ENCODE results near the gene ATXN1L.
"Not testable (repeated sequence)": the region's sequence is repeated elsewhere in the genome, so short reads cannot be mapped to it uniquely, and the experiment has no call there.

Gene ATXN1L

GRCh38 chr16:71895679-71896365 lies 50.0 kb downstream of the ATXN1L start:
- TF ChIP-seq, protein P1, sequence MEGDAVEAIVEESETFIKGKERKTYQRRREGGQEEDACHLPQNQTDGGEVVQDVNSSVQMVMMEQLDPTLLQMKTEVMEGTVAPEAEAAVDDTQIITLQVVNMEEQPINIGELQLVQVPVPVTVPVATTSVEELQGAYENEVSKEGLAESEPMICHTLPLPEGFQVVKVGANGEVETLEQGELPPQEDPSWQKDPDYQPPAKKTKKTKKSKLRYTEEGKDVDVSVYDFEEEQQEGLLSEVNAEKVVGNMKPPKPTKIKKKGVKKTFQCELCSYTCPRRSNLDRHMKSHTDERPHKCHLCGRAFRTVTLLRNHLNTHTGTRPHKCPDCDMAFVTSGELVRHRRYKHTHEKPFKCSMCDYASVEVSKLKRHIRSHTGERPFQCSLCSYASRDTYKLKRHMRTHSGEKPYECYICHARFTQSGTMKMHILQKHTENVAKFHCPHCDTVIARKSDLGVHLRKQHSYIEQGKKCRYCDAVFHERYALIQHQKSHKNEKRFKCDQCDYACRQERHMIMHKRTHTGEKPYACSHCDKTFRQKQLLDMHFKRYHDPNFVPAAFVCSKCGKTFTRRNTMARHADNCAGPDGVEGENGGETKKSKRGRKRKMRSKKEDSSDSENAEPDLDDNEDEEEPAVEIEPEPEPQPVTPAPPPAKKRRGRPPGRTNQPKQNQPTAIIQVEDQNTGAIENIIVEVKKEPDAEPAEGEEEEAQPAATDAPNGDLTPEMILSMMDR (IDR thresholded peaks at IDR 0.05; ENCODE audit: control extremely low read depth, extremely low read depth, low read depth, missing control alignments), result no peak
- DNase-seq (ENCODE audit: extremely low spot score), result peak; percentile 38
- ChIA-PET POLR2A (interaction anchor here (0.7 kb wide), 1 partner anchor 11 kb away, joined by 3 read pairs; no protein-coding TSS in a partner anchor), CTCF (interaction anchor here (1.6 to 7.9 kb wide), 2 partner anchors 10 to 12 kb away, joined by 3 to 76 read pairs; partner anchors contain the start of gene ZNF821)

- CTCF ChIA-PET, result interaction anchor here (1.2 to 7.9 kb wide), 4 partner anchors 9 to 285 kb away, joined by 3 to 76 read pairs (median 8); partner anchors contain the start of gene ZNF821
- TF ChIP-seq, protein P1 (IDR thresholded peaks at IDR 0.05; ENCODE audit: control extremely low read depth, extremely low read depth, low read depth, missing control alignments), result no peak
- DNase-seq (ENCODE audit: extremely low spot score), result no peak
- POLR2A ChIA-PET, result interaction anchor here (0.6 to 0.7 kb wide), 3 partner anchors 12 to 1096 kb away, joined by 3 to 4 read pairs (median 4); no protein-coding TSS in a partner anchor
Observed at GRCh38 chr16:71896764-71897368, 51.1 kb downstream of the ATXN1L start.

GRCh38 chr16:71899171-71899570 lies 53.4 kb downstream of the ATXN1L start:
- TF ChIP-seq, protein P1 (IDR thresholded peaks at IDR 0.05; ENCODE audit: control extremely low read depth, extremely low read depth, low read depth, missing control alignments), result no peak
- ChIA-PET POLR2A (interaction anchor here (0.7 to 1.2 kb wide), 2 partner anchors 17 to 28 kb away, joined by 4 to 5 read pairs; no protein-coding TSS in a partner anchor), CTCF (interaction anchor here (1.2 to 7.7 kb wide), 3 partner anchors 10 to 19 kb away, joined by 3 to 58 read pairs (median 14); partner anchors contain the start of gene ZNF821)
- DNase-seq (ENCODE audit: extremely low spot score), result no peak

- TF ChIP-seq, protein P1 (IDR thresholded peaks at IDR 0.05; ENCODE audit: control extremely low read depth, extremely low read depth, low read depth, missing control alignments), result no peak
- ChIA-PET POLR2A (no interaction called here), CTCF (interaction anchor here (1.0 to 7.7 kb wide), 8 partner anchors 10 to 59 kb away, joined by 3 to 58 read pairs (median 4); partner anchors contain the start of gene ZNF821)
- no peak for DNase-seq (ENCODE audit: extremely low spot score)
Observed at GRCh38 chr16:71902656-71903365, 57.0 kb downstream of the ATXN1L start.

- CTCF ChIA-PET, result interaction anchor here (1.0 to 7.7 kb wide), 6 partner anchors 10 to 58 kb away, joined by 3 to 58 read pairs (median 6); partner anchors contain the start of gene ZNF821
- TF ChIP-seq, protein P1 (IDR thresholded peaks at IDR 0.05; ENCODE audit: control extremely low read depth, extremely low read depth, low read depth, missing control alignments), result no peak
- POLR2A ChIA-PET, result no interaction called here
- DNase-seq (ENCODE audit: extremely low spot score), result no peak
Observed at GRCh38 chr16:71903608-71904007, 57.8 kb downstream of the ATXN1L start.

DNA sequence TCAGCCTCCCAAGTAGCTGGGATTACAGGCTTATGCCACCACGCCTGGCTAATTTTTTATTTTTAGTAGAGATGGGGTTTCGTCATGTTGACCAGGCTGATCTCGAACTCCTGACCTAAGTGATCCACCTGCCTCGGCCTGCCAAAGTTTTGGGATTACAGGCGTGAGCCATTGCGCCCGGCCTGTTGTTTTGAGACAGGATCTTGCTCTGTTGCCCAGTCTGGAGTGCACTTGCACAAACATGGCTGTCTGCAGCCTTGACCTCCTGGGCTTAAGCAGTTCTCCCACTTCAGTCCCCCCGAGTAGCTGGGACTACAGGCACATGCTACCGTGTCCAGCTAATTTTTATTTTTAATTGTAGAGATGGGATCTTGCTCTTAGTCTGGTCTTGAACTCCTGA lies 58.5 kb downstream of the ATXN1L start:
- CTCF ChIA-PET, result interaction anchor here (1.1 to 7.7 kb wide), 5 partner anchors 9 to 57 kb away, joined by 3 to 58 read pairs (median 7); partner anchors contain the start of gene ZNF821
- POLR2A ChIA-PET, result no interaction called here

DNA sequence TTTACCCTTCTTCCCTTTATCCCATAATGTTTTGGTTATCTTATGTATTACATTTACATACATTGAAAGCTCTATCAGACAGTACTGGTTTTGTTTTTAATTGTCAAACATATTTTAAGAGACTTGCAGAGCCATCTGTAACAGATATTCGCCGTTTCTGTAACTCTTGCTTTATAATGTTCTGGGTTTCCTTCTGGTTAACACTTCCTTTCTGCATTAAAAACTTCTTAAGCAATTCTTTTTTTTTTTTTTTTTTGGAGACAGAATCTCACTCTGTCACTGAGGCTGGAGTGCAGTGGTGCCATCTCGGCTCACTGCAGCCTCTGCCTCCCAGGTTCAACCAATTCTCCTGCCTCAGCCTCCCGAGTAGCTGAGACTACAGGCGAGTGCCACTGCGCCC lies 60.0 kb downstream of the ATXN1L start:
- CTCF ChIA-PET, result interaction anchor here (0.6 to 7.7 kb wide), 3 partner anchors 9 to 23 kb away, joined by 3 to 58 read pairs (median 12); partner anchors contain the start of gene ZNF821
- POLR2A ChIA-PET, result interaction anchor here (0.7 kb wide), 1 partner anchor 20 kb away, joined by 4 read pairs; no protein-coding TSS in a partner anchor
- DNase-seq (ENCODE audit: extremely low spot score), result not testable (repeated sequence)

More for the DNA sequence above, 58.5 kb downstream of the ATXN1L start:
- DNase-seq (ENCODE audit: extremely low spot score), result no peak
- TF ChIP-seq, protein P1 (IDR thresholded peaks at IDR 0.05; ENCODE audit: control extremely low read depth, extremely low read depth, low read depth, missing control alignments), result no peak
